HepG2 (cell line): Measurements from ENCODE around the gene SIGLEC10. TPM values are rescaled to one million over a fixed set of nuclear protein-coding genes. Genes with fewer than 3 reads are reported as not detected.

ENCODE experiments used
- BCL3 ChIP-seq: sonication (generic); formaldehyde crosslinking; IDR thresholded peaks from 2 replicates; pipeline ENCODE4 v1.5.1; 2020; ENCODE audit warnings: mild to moderate bottlenecking, missing genetic modification reagents, moderate library complexity
- ERF ChIP-seq: IDR thresholded peaks from 2 replicates; pipeline ENCODE4 v1.6.1; 2018; ENCODE audit warnings: missing biosample characterization, missing genetic modification reagents
- GABPB1 ChIP-seq: IDR thresholded peaks from 2 replicates; pipeline ENCODE4 v1.6.1; 2016; ENCODE audit warnings: mild to moderate bottlenecking, missing genetic modification reagents, moderate library complexity, missing compliant biosample characterization
- HOXD1 ChIP-seq: sonication (generic); formaldehyde crosslinking; IDR thresholded peaks from 2 replicates; pipeline ENCODE4 v1.5.0; 2020; ENCODE audit warnings: missing genetic modification reagents
- KAT7 ChIP-seq: IDR thresholded peaks from 2 replicates; pipeline ENCODE4 v1.6.1; 2018; ENCODE audit warnings: borderline replicate concordance, missing compliant biosample characterization
- NFKB2 ChIP-seq: sonication (generic); formaldehyde crosslinking; IDR thresholded peaks from 2 replicates; pipeline ENCODE4 v1.4.0; 2020; ENCODE audit warnings: missing genetic modification reagents, borderline replicate concordance
- NR2C2 ChIP-seq: sonication (generic); formaldehyde crosslinking; IDR thresholded peaks from 2 replicates; pipeline ENCODE4 v1.4.0; 2020; ENCODE audit warnings: missing genetic modification reagents, mild to moderate bottlenecking, moderate library complexity, borderline replicate concordance
- PREB ChIP-seq: sonication (generic); formaldehyde crosslinking; IDR thresholded peaks from 2 replicates; pipeline ENCODE4 v1.4.0; 2020; ENCODE audit warnings: missing genetic modification reagents
- REPIN1 ChIP-seq: sonication (generic); formaldehyde crosslinking; IDR thresholded peaks from 2 replicates; pipeline ENCODE4 v1.8.0; 2022; ENCODE audit warnings: missing genetic modification reagents, low read depth, mild to moderate bottlenecking, borderline replicate concordance
- SP2 ChIP-seq: sonication (generic); formaldehyde crosslinking; IDR thresholded peaks from 2 replicates; pipeline ENCODE4 v1.5.1; 2020; ENCODE audit warnings: mild to moderate bottlenecking, missing genetic modification reagents
- THAP9 ChIP-seq: sonication (generic); formaldehyde crosslinking; IDR thresholded peaks from 2 replicates; pipeline ENCODE4; 2020; ENCODE audit warnings: missing genetic modification reagents, mild to moderate bottlenecking, borderline replicate concordance
- ZNF121 ChIP-seq: sonication (generic); formaldehyde crosslinking; IDR thresholded peaks from 2 replicates; pipeline ENCODE4 v1.5.0; 2020; ENCODE audit warnings: mild to moderate bottlenecking, missing genetic modification reagents
- ZNF142 ChIP-seq: sonication (generic); formaldehyde crosslinking; IDR thresholded peaks from 2 replicates; pipeline ENCODE4 v1.4.0; 2020; ENCODE audit warnings: missing genetic modification reagents
- ZNF329 ChIP-seq: sonication (generic); formaldehyde crosslinking; IDR thresholded peaks from 2 replicates; pipeline ENCODE4 v1.9.0; 2021; ENCODE audit warnings: low read depth, mild to moderate bottlenecking, missing genetic modification reagents
- ZNF720 ChIP-seq: sonication (generic); formaldehyde crosslinking; IDR thresholded peaks from 2 replicates; pipeline ENCODE4 v1.4.0; 2020; ENCODE audit warnings: missing genetic modification reagents
- ZNF766 ChIP-seq: sonication (generic); formaldehyde crosslinking; IDR thresholded peaks from 2 replicates; pipeline ENCODE4 v1.5.0; 2020; ENCODE audit warnings: missing genetic modification reagents, borderline replicate concordance
- polyA plus RNA-seq, 8 experiments: library from polyadenylated mRNA; depleted of rRNA in 3 of 8; stranded (reverse) in 7 of 8; unstranded in 1 of 8; fragments of >200 nt; fragmentation: Illumina TruSeq in 4 of 8; extraction: Trizol in 4 of 8; gene quantifications; 2 replicates each; pipeline versions ENCODE4 v1.2.1 to v1.2.3, GENCODE V29; 2011 to 2016; ENCODE audit warnings: low read depth in 4 of 8, missing spikeins in 1 of 8, mixed read lengths in 1 of 8; ENCODE audit not compliant: insufficient read depth in 1 of 8
- total RNA-seq, 5 experiments: library from RNA; depleted of rRNA; stranded (reverse); fragments of >200 nt; fragmentation: Illumina TruSeq; extraction: Trizol; gene quantifications; 2 replicates each; pipeline ENCODE4 v1.2.3, GENCODE V29; 2016; ENCODE audit warnings: low read depth in 1 of 5

SIGLEC10 gene
- total and polyA plus RNA-seq, 2 of the 13 experiments (the other 11 are each of a cell fraction or from before 2014, with no cell fraction given) = not detected

- peak; percentile 59; the same call in 1 of the 2 replicates for TF ChIP-seq THAP9 (CRISPR knock-in tag)
- peak; percentile 64; the same call in 1 of the 2 replicates for TF ChIP-seq REPIN1 (CRISPR knock-in tag)
- TF ChIP-seq PREB = no peak
- TF ChIP-seq NFKB2 = peak; percentile 33; the same call in 1 of the 2 replicates
- TF ChIP-seq ZNF766 = no peak
- TF ChIP-seq ERF (CRISPR knock-in tag) = peak; percentile 64; the same call in 1 of the 2 replicates
- no peak for TF ChIP-seq HOXD1 (CRISPR knock-in tag)
- TF ChIP-seq ZNF329 (CRISPR knock-in tag) = peak; percentile 68; the same call in 1 of the 2 replicates
- TF ChIP-seq NR2C2 (CRISPR knock-in tag) = peak; percentile 24; the same call in 1 of the 2 replicates
- TF ChIP-seq SP2 = peak; percentile 52
- peak; percentile 93 for TF ChIP-seq GABPB1
- TF ChIP-seq ZNF121 (CRISPR knock-in tag) = no peak
- peak; percentile 47 for TF ChIP-seq KAT7 (CRISPR knock-in tag)
- TF ChIP-seq ZNF720 (CRISPR knock-in tag) = no peak
- peak; percentile 74; the same call in 1 of the 2 replicates for TF ChIP-seq BCL3 (CRISPR knock-in tag)
- 0 out of 2 replicates have a peak, but pooled peaks have one; percentile 65 for TF ChIP-seq ZNF142 (CRISPR knock-in tag)
These were observed 49.7 kb downstream of the SIGLEC10 start (continued) for GRCh38 chr19:51367565-51368365.
